Duodenal mucosa (tissue), 2 donors: ENCODE results near the gene CAMK1D.

ENCODE experiments used
- H3K27ac ChIP-seq: one replicate; pipeline ENCODE4 v1.7.0; 2013; ENCODE audit warnings: low read depth, low read length
- H3K27me3 ChIP-seq, 2 donors: one replicate each; pipeline ENCODE4 v1.7.0; 2013; ENCODE audit warnings: low read length in 2 of 2, control low read depth in 1 of 2; ENCODE audit not compliant: insufficient read depth in 2 of 2, control insufficient read depth in 1 of 2
- H3K36me3 ChIP-seq, 2 donors: one replicate each; pipeline ENCODE4 v1.7.0; 2013; ENCODE audit warnings: low read length in 2 of 2, control low read depth in 1 of 2; ENCODE audit not compliant: insufficient read depth in 2 of 2, control insufficient read depth in 1 of 2
- H3K4me1 ChIP-seq, 2 donors: one replicate each; pipeline ENCODE4 v1.7.0; 2013; ENCODE audit warnings: low read length in 2 of 2, control low read depth in 1 of 2; ENCODE audit not compliant: insufficient read depth in 2 of 2, control insufficient read depth in 1 of 2
- H3K4me3 ChIP-seq, 2 donors: one replicate each; pipeline ENCODE4 v1.7.0; 2013; ENCODE audit warnings: low read length in 2 of 2, low read depth in 1 of 2
- H3K9ac ChIP-seq, 2 donors: one replicate each; pipeline ENCODE4 v1.7.0; 2013; ENCODE audit warnings: low read length in 2 of 2, low read depth in 1 of 2
- H3K9me3 ChIP-seq, 2 donors: one replicate each; pipeline ENCODE4 v1.7.0; 2013; ENCODE audit warnings: low read length in 2 of 2, control low read depth in 1 of 2; ENCODE audit not compliant: control insufficient read depth in 1 of 2

CAMK1D gene

GRCh38 chr10:12563489-12563888 is 214.1 kb downstream of the CAMK1D start:
- Histone ChIP-seq H3K27ac (no peak overlapping the region), H3K9me3 (no peaks in the 10 kb centered on the region), H3K9ac (no peak overlapping the region), H3K27me3 (no peaks in the 10 kb centered on the region), H3K36me3 (no peaks in the 10 kb centered on the region), H3K4me1 (no peaks in the 10 kb centered on the region), H3K4me3 (no peak overlapping the region)

DNA sequence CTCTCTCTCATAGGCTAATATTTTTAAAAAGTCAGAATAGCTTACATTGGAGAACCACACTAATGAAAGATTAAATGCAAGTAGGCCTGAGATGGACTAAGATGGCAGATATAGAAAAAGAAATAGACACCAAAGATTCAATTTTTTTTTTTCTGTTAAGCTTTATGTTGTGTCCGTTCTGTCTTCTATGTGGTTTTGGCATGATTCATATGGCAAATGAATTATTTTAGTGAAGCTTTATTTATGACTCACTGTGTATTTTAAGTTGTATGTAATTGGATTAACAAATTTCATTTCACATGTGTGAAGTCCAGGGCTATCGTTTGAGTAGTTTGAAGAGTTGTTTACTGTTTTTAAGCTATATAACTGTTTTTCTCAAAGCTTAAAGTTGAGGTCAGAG is 214.8 kb downstream of the CAMK1D start:
- Histone ChIP-seq H3K36me3 (no peaks in the 10 kb centered on the region), H3K4me1 (no peaks in the 10 kb centered on the region), H3K9me3 (no peaks in the 10 kb centered on the region), H3K9ac (no peak overlapping the region), H3K4me3 (no peak overlapping the region), H3K27ac (no peak overlapping the region), H3K27me3 (no peaks in the 10 kb centered on the region)

DNA sequence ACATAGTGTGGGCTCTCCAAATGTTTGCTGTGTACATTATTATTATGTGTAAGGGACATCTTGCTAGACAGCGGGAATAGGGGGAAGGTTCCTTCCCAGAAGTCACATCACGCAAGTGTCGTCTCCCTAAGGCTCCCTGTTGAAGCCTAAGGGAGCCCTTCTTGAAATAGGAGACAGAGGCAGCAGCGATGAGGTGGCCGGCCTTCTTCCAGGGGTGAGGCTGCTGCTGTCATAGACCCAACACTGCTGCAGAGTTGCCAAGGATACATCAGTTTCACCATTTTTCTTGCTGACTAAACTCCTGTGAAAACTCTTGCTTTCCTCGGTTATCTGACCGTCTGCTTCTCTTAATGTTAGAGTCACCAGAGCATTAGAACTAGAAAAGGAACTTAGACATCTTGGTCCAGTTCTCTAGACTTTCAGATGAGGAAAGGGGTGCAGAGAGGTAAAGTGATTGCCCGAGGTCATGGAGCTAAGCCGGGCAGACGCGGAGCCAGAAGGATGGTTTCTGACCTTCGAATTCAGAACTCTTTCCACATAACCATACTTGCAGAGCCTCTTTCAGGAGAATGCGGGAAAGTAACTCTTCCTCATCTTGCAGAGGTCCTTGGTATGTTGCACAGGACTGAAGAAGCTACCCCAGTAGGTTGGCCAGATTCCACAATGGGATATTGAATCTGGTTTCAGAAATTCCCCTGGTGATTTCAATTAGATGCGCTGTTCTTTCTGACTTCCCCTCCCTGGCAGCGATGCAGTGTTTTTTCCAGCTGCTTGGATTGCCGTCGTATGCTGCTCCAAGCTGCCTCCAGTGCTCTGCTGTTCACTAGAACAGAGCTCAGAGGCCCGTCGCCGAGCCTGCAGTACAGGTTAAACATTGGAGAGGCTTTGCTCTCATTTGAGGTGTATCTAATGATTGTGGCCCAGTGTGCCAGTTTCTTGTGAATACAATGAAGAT is 217.1 kb downstream of the CAMK1D start:
- H3K9ac ChIP-seq = no peak overlapping the region
- no peak overlapping the region for H3K27ac ChIP-seq

DNA sequence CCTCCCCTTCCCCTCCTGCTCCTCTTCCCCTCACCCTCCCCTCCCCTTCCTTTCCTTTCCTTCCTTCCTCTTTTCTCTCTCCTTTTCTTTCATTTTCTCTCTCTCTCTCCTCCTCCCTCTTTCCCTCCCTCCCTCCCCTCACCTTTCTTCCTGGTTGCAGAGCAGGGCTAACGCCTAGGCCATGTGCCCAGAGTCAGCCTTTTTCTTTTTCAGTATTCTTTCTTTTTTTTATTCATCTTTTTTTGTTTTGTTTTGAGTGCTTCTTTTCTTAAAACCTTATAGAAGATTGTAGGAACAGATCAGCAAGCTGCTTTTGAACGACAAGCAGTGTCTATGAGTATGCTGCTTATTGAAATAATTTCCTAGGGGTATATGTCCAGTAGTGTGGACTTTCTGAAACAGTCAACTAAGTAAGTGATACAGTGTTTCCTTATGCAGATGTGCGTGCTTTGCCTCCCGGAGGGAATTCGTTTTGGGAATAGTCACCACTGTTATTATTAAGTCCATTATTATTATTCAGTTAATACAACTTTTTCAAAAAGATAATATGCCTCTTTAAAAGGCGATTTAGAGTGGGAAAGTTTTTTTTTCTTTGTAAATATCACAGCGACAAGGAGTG is 219.2 kb downstream of the CAMK1D start:
- Histone ChIP-seq H3K9me3 (no peaks in the 10 kb centered on the region), H3K27ac (no peak overlapping the region), H3K4me1 (no peaks in the 10 kb centered on the region), H3K27me3 (no peaks in the 10 kb centered on the region), H3K9ac (no peak overlapping the region), H3K36me3 (no peaks in the 10 kb centered on the region), H3K4me3 (no peak overlapping the region)

More for the DNA sequence above, 217.1 kb downstream of the CAMK1D start:
- Histone ChIP-seq H3K9me3 (no peaks in the 10 kb centered on the region), H3K27me3 (no peaks in the 10 kb centered on the region), H3K36me3 (no peaks in the 10 kb centered on the region), H3K4me1 (no peaks in the 10 kb centered on the region), H3K4me3 (no peak overlapping the region)

- H3K27ac ChIP-seq = no peak overlapping the region
- H3K4me1 ChIP-seq = no peaks in the 10 kb centered on the region
- peaks cover 0 to 4% of the 10 kb centered on the region in 2 donors for H3K36me3 ChIP-seq
- no peak overlapping the region for H3K4me3 ChIP-seq
- H3K9ac ChIP-seq = no peak overlapping the region
- peaks cover 0 to 7% of the 10 kb centered on the region in 2 donors for H3K9me3 ChIP-seq
- H3K27me3 ChIP-seq = no peaks in the 10 kb centered on the region
These were observed 222.9 kb downstream of the CAMK1D start for GRCh38 chr10:12572281-12572680.

GRCh38 chr10:12577610-12578009 is 228.3 kb downstream of the CAMK1D start:
- Histone ChIP-seq H3K27ac (no peak overlapping the region), H3K27me3 (no peaks in the 10 kb centered on the region), H3K36me3 (peaks cover 0 to 4% of the 10 kb centered on the region in 2 donors), H3K9me3 (peaks cover 0 to 7% of the 10 kb centered on the region in 2 donors), H3K4me1 (no peaks in the 10 kb centered on the region), H3K4me3 (no peak overlapping the region), H3K9ac (no peak overlapping the region)

- Histone ChIP-seq H3K27ac (no peak overlapping the region), H3K9me3 (peaks cover 0 to 7% of the 10 kb centered on the region in 2 donors), H3K9ac (no peak overlapping the region), H3K27me3 (no peaks in the 10 kb centered on the region), H3K4me3 (no peak overlapping the region), H3K36me3 (peaks cover 0 to 4% of the 10 kb centered on the region in 2 donors), H3K4me1 (no peaks in the 10 kb centered on the region)
These were observed 230.9 kb downstream of the CAMK1D start for GRCh38 chr10:12579954-12580858.

DNA sequence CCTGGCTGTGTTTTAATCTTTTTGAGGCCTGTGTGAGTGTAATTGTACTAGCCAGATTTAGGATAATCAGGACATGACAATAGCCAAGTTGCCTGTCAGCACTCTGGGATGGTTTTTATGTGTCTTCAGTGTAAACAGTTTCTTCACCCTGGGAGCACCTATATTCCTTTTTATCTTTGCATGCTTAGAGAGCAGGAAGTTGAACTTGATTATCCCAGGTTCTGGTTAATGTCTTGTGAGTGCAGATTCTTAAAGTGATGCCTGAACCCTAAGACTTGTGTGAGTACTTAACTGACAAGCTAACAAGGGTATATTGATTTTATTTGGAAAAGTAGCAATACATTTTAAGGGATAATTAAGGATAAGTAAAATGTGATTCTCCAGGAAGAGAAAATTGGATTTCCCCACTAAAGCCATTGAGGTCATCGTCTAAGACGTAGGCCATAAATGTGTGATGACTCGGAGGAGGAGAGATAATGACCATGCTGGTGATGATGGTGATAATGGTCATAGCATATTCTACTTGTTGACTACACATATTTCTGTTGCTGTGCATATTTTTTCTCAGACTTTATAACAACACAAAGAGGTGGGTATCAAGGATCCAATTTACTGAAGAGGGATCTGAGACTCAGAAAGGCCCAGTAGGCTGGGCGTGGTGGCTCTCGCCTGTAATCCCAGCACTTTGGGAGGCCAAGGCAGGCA is 234.7 kb downstream of the CAMK1D start:
- Histone ChIP-seq H3K9ac (no peak overlapping the region), H3K27me3 (no peaks in the 10 kb centered on the region), H3K4me3 (no peak overlapping the region), H3K9me3 (no peaks in the 10 kb centered on the region), H3K27ac (no peak overlapping the region), H3K36me3 (no peaks in the 10 kb centered on the region), H3K4me1 (peaks cover 9% of the 10 kb centered on the region in 2 donors)

DNA sequence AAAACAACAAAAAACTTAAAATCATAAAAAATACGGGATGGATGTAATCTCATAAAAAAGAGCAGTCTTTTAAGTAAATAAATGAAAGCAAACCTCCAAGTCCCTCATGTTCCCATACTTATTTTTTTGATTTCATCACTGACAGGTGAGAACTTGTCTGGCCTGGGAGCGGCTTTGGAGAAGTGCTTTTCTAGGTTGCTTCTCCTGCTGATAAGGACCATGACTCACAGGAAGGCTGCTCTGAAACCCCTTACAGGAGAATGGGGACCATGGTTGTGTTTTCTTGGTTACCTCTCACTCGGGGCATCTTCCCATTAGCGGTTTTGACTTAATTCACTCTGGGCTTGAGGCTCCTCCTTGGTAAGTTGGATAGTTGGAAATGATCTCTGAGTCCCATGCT is 237.4 kb downstream of the CAMK1D start:
- no peak overlapping the region for H3K27ac ChIP-seq
- no peak overlapping the region for H3K4me3 ChIP-seq
- H3K27me3 ChIP-seq = no peaks in the 10 kb centered on the region
- peaks cover 9 to 10% of the 10 kb centered on the region in 2 donors for H3K4me1 ChIP-seq
- H3K9me3 ChIP-seq = no peaks in the 10 kb centered on the region
- H3K9ac ChIP-seq = no peak overlapping the region
- no peaks in the 10 kb centered on the region for H3K36me3 ChIP-seq
